ENCODE data around the gene CDH4. TPM values are rescaled to one million over a fixed set of nuclear protein-coding genes. Genes with fewer than 3 reads are reported as not detected.

Gene CDH4
- total RNA-seq, 1 donor from 2014 or later = 0.23 TPM

GRCh38 chr20:61810738-61811135, 558.7 kb downstream of the CDH4 start:
- H3K4me1 Mint-ChIP-seq (ENCODE audit: unreplicated experiment) = no peaks in the 10 kb centered on the region
- DNase-seq (ENCODE audit: low spot score) = no peak
- no peaks in the 10 kb centered on the region for H3K9me3 Mint-ChIP-seq (ENCODE audit: unreplicated experiment)
- H3K27me3 Mint-ChIP-seq (ENCODE audit: unreplicated experiment) = peaks cover 5% of the 10 kb centered on the region
- no peak overlapping the region for H3K27ac Mint-ChIP-seq (ENCODE audit: unreplicated experiment)
- H3K4me3 Mint-ChIP-seq (ENCODE audit: unreplicated experiment) = no peak overlapping the region
- no peaks in the 10 kb centered on the region for H3K36me3 Mint-ChIP-seq (ENCODE audit: low read depth, unreplicated experiment)
- TF ChIP-seq CTCF (IDR thresholded peaks at IDR 0.05; ENCODE audit: unreplicated experiment) = no peak

- no peak overlapping the region for H3K4me3 Mint-ChIP-seq (ENCODE audit: unreplicated experiment)
- no peaks in the 10 kb centered on the region for H3K36me3 Mint-ChIP-seq (ENCODE audit: low read depth, unreplicated experiment)
- no peak overlapping the region for H3K27ac Mint-ChIP-seq (ENCODE audit: unreplicated experiment)
Measured at GRCh38 chr20:61811166-61811565, 559.1 kb downstream of the CDH4 start.

GRCh38 chr20:61812121-61812844, 560.2 kb downstream of the CDH4 start:
- peaks cover 1% of the 10 kb centered on the region for H3K27me3 Mint-ChIP-seq (ENCODE audit: unreplicated experiment)
- H3K9me3 Mint-ChIP-seq (ENCODE audit: unreplicated experiment) = no peaks in the 10 kb centered on the region
- H3K36me3 Mint-ChIP-seq (ENCODE audit: low read depth, unreplicated experiment) = no peaks in the 10 kb centered on the region
- H3K4me3 Mint-ChIP-seq (ENCODE audit: unreplicated experiment) = no peak overlapping the region
- TF ChIP-seq CTCF (IDR thresholded peaks at IDR 0.05; ENCODE audit: unreplicated experiment) = no peak
- H3K27ac Mint-ChIP-seq (ENCODE audit: unreplicated experiment) = no peak overlapping the region
- no peak for DNase-seq (ENCODE audit: low spot score)
- H3K4me1 Mint-ChIP-seq (ENCODE audit: unreplicated experiment) = no peaks in the 10 kb centered on the region

More at GRCh38 chr20:61811166-61811565, 559.1 kb downstream of the CDH4 start:
- no peak for DNase-seq (ENCODE audit: low spot score)
- Mint-ChIP-seq H3K27me3 (ENCODE audit: unreplicated experiment) (peaks cover 5% of the 10 kb centered on the region), H3K4me1 (ENCODE audit: unreplicated experiment) (no peaks in the 10 kb centered on the region), H3K9me3 (ENCODE audit: unreplicated experiment) (no peaks in the 10 kb centered on the region)
- TF ChIP-seq CTCF (IDR thresholded peaks at IDR 0.05; ENCODE audit: unreplicated experiment) = no peak

DNA sequence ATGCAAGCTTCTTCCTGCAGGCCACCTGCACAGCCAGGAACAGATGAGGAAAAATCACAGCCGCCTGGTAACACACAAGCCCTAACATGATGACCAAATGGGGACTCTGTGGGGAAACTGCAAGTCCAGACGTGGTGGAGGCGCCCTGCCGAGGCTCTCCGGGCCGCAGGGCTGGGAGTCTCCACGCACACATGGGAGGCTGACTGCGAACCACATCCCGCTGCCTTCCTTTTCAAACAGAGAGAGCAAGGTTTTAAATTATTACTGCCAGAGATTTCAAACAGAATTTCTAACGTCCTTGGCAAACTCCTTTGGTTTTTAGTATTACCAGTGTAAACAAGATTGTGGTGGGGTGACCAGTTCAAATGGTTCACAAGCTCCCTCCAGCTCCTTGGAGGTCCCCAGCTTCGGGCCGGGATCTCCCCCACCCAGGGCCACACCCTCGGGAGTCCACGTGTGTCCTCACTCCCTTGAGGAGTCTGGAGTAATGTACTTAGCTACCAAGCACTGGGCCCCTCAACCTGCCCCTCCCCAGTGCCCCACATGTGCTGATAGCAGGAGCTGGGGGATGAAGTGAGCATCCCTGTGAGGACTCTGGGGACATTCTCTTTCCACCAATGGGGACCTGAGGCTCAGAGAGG, 560.9 kb downstream of the CDH4 start:
- no peak for DNase-seq (ENCODE audit: low spot score)
- no peak for TF ChIP-seq CTCF (IDR thresholded peaks at IDR 0.05; ENCODE audit: unreplicated experiment)
- Mint-ChIP-seq H3K4me1 (ENCODE audit: unreplicated experiment) (no peaks in the 10 kb centered on the region), H3K9me3 (ENCODE audit: unreplicated experiment) (no peaks in the 10 kb centered on the region), H3K27ac (ENCODE audit: unreplicated experiment) (no peak overlapping the region), H3K27me3 (ENCODE audit: unreplicated experiment) (peaks cover 1% of the 10 kb centered on the region), H3K36me3 (ENCODE audit: low read depth, unreplicated experiment) (no peaks in the 10 kb centered on the region), H3K4me3 (ENCODE audit: unreplicated experiment) (no peak overlapping the region)

DNA sequence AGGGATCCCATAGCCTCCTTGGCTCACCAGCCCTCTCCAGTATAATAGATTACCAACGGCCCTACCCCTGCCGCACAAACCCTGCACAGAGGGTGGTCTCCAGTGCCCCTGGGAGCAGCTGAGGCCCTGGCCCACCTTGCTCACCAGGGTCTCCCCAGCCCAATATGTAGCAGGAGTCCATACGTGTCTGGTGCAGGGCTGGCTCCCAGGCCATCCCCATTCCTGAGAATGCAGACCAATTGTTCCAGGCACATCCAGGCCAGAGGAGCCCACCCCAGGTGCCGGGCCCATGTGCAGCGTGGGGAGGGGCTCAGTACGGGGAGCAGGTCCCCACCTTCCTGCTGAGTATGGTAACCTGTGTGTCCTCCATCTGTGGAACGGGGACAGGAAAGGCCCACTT, 561.7 kb downstream of the CDH4 start:
- H3K4me1 Mint-ChIP-seq (ENCODE audit: unreplicated experiment) = no peaks in the 10 kb centered on the region
- DNase-seq (ENCODE audit: low spot score) = no peak
- TF ChIP-seq CTCF (IDR thresholded peaks at IDR 0.05; ENCODE audit: unreplicated experiment) = no peak
- H3K27ac Mint-ChIP-seq (ENCODE audit: unreplicated experiment) = no peak overlapping the region
- peaks cover 1% of the 10 kb centered on the region for H3K27me3 Mint-ChIP-seq (ENCODE audit: unreplicated experiment)
- no peaks in the 10 kb centered on the region for H3K36me3 Mint-ChIP-seq (ENCODE audit: low read depth, unreplicated experiment)
- H3K4me3 Mint-ChIP-seq (ENCODE audit: unreplicated experiment) = no peak overlapping the region
- no peaks in the 10 kb centered on the region for H3K9me3 Mint-ChIP-seq (ENCODE audit: unreplicated experiment)

Data from endothelial cell (in vitro differentiated cells).